C4-2B (cell line): Measurements from ENCODE around the gene SMCO3.

ENCODE experiments used
- H3K27ac ChIP-seq: fragments of 450-650 bp; 2 replicates; pipeline ENCODE4 v1.5.1; 2017
- ZFX ChIP-seq: fragments of 450-650 bp; IDR thresholded peaks from 2 replicates; pipeline ENCODE4 v1.6.1; 2017
- TF ChIP-seq, protein P1 (sequence below): fragments of 450-650 bp; conservative IDR thresholded peaks from 2 replicates; pipeline ENCODE4 v1.5.1; 2017; ENCODE audit warnings: mild to moderate bottlenecking

Gene SMCO3

DNA sequence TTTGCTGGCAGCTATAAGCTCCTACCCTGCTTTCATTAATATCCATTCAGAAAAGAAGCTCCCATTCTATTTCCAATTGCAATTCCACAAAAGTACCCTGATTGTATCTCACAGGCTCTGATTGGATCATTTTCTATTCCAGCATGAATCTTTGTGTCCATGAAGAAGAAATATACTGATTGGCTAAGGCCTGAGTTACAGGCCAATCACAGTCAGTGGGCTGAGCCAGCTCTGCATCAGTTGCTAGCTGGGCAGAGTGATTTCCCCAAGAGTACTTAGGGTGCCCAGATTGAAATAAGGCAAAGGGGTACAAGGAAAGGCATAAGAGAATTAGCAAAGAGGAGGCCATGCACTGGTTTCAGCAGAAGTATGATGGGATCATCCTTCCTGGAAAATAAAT lies 14.9 kb upstream of the SMCO3 start:
- TF ChIP-seq ZFX, result no peak
- TF ChIP-seq, protein P1, sequence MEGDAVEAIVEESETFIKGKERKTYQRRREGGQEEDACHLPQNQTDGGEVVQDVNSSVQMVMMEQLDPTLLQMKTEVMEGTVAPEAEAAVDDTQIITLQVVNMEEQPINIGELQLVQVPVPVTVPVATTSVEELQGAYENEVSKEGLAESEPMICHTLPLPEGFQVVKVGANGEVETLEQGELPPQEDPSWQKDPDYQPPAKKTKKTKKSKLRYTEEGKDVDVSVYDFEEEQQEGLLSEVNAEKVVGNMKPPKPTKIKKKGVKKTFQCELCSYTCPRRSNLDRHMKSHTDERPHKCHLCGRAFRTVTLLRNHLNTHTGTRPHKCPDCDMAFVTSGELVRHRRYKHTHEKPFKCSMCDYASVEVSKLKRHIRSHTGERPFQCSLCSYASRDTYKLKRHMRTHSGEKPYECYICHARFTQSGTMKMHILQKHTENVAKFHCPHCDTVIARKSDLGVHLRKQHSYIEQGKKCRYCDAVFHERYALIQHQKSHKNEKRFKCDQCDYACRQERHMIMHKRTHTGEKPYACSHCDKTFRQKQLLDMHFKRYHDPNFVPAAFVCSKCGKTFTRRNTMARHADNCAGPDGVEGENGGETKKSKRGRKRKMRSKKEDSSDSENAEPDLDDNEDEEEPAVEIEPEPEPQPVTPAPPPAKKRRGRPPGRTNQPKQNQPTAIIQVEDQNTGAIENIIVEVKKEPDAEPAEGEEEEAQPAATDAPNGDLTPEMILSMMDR, result no peak
- no peak overlapping the region for H3K27ac ChIP-seq

DNA sequence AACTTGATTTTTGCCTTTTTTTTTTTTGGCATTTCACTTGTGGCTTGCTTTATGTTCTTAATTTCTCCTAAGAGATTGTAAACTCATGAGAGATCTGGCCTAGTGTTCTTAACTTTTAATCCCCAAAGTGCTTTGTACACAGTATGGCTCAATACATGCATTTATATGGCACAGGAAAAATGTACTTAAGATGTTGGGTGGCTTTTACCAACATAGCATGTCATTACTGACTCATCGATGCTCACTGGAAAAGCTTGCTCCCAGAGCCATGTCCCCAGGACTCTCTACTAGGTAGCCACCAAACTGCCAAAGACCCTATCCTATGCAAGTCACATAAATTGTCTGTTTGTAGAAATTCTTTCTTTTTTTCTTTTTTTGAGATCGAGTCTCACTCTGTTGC lies 13.1 kb upstream of the SMCO3 start:
- no peak overlapping the region for H3K27ac ChIP-seq
- no peak for TF ChIP-seq ZFX
- TF ChIP-seq, protein P1, result no peak

DNA sequence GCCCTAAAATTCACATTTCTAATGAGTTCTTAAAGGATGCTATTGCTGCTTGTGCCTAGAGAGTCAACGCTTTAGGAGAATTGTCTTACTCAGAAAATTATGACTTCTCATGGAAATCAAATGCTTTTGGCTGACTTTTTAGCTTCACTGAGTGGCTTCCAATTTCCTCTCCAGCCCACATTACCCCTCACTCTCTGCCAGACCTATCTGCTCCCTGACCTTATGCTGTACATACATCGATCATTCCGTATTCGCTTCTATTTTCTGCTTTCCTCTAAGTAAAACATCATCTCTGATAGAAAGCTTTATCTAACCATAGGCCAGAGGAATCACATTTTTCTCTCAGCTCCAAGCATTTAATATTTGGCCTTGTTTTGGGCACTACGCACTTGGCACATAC lies 12.5 kb upstream of the SMCO3 start:
- no peak overlapping the region for H3K27ac ChIP-seq
- TF ChIP-seq, protein P1, result no peak
- no peak for TF ChIP-seq ZFX

DNA sequence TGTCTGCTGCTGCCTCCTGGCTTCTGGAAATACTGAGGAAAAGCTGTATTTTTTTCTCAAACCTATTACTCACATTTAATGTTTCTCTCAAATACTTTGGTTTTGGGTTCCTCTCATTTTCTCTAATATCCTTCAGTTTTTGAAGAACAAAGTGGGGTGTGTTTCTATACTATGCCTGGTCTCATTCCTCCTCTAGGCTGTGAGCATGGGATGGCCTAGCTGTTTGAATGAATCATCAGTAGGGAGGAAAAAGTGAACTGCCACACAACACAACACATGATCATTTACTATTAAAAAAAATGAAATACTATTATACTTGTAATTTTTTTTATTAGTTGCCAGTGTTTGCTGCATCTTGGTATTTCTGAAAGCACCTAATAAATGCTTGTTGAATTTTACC lies 11.3 kb upstream of the SMCO3 start:
- TF ChIP-seq, protein P1, result no peak
- TF ChIP-seq ZFX, result no peak
- H3K27ac ChIP-seq, result no peak overlapping the region

DNA sequence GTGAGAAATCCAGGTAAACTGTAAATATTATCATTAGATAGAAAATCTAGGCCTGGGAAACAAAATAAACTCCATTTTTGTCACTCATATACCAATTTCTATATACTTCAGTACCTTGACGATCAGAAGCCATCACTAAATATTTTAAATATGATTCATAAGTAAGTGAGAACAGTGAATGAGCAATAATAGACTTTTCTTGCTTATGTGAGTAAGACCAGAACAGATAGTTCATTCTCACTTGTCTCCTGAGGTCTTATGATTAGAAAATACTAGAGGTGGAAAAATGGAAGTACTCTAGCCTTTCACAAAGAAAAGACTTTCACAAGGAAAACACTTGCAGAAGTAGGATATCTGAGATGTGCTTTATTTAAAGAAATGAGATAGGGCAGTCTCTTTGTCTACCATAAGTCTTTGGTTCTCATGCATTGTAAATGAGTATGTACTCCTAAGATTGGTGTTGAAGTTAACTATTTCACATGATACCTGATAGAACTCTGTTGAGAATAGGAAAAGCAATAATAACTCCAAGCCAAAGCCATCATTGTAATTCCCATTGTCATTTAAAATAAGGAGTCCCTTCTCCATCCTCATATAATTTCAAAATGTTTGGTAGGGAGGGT lies 10.1 kb upstream of the SMCO3 start:
- TF ChIP-seq, protein P1, result no peak
- no peak for TF ChIP-seq ZFX

DNA sequence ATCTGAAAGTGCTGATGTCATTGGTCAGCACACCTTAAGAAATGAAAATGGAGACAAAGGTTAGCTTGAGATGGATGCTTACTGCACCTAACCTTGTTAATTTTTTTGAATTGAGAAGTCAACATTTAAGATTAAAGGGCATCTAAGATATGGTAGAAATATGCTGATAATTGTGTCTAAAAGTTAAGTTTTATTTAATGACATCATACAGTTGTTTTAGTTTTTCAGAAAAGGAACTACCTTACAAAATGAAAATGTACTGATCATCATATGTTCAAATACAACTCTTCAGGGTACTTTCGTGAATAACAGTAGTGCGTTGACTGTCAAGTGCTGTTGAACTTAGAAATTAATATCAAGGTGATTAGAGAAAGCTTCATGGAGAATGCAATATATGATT lies 2.5 kb downstream of the SMCO3 start:
- no peak overlapping the region for H3K27ac ChIP-seq
- TF ChIP-seq ZFX, result no peak
- TF ChIP-seq, protein P1, result peak; percentile 41

More for the DNA sequence above, 10.1 kb upstream of the SMCO3 start:
- no peak overlapping the region for H3K27ac ChIP-seq

DNA sequence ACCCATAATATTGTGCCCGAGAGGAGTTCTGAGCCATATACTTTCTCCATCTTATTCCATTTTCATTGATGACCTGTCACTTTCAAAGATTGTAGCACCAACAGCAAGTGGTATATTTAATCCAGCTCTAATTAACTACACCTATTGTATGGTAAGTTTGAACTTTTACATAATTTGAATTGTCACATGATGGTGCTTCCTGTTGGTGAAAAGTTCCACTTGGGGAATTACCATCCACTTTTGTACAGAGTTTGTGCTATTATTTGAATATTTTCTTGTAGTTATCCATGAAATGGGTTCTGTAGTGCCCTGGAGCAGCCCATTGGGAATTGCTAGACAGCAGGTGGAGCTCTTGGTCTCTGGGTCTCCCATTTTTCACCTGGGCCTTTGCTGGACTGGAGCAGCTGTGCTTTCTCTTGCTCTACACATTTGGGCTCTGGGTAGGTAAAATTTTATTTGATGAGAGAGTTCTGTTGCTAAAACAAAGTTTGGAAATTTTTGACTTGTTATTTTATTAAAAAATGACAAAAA lies 3.0 kb downstream of the SMCO3 start:
- TF ChIP-seq ZFX, result no peak
- TF ChIP-seq, protein P1, result peak; percentile 69

More for the DNA sequence above, 3.0 kb downstream of the SMCO3 start:
- H3K27ac ChIP-seq, result no peak overlapping the region
